NOMO-1 treated with dmso at 0.1 percent for 144 hours (cell line): ENCODE data around the gene GPD2.
"Not testable (repeated sequence)": the region's sequence is repeated elsewhere in the genome, so short reads cannot be mapped to it uniquely, and the experiment has no call there.

Source experiments
- DNase-seq: peaks from one replicate; lab custom pipeline; 2025; ENCODE audit not compliant: unreplicated experiment; lab: John Stamatoyannopoulos, UW

The GPD2 gene

GRCh38 chr2:156473445-156473844 lies 37.3 kb downstream of the GPD2 start:
- DNase-seq: no peak

- DNase-seq: no peak
Measured at GRCh38 chr2:156474401-156474800, 38.2 kb downstream of the GPD2 start.

- no peak for DNase-seq
Measured at GRCh38 chr2:156476021-156476849, 40.1 kb downstream of the GPD2 start.

GRCh38 chr2:156476850-156477206 lies 40.6 kb downstream of the GPD2 start:
- DNase-seq: no peak

- no peak for DNase-seq
Measured at GRCh38 chr2:156480376-156480775, 44.2 kb downstream of the GPD2 start.

- DNase-seq: no peak
Measured at GRCh38 chr2:156481312-156481711, 45.1 kb downstream of the GPD2 start.

- no peak for DNase-seq
Measured at GRCh38 chr2:156483741-156484173, 47.6 kb downstream of the GPD2 start.

- no peak for DNase-seq
Measured at GRCh38 chr2:156486147-156486546, 50.0 kb downstream of the GPD2 start.

- DNase-seq: no peak
Measured at GRCh38 chr2:156486614-156487013, 50.4 kb downstream of the GPD2 start.

GRCh38 chr2:156489195-156489594 lies 53.0 kb downstream of the GPD2 start:
- DNase-seq: no peak

GRCh38 chr2:156489750-156490465 lies 53.7 kb downstream of the GPD2 start:
- DNase-seq: no peak

- no peak for DNase-seq
Measured at GRCh38 chr2:156490466-156490840, 54.3 kb downstream of the GPD2 start.

GRCh38 chr2:156491176-156491575 lies 55.0 kb downstream of the GPD2 start:
- DNase-seq: no peak

GRCh38 chr2:156492979-156493378 lies 56.8 kb downstream of the GPD2 start:
- no peak for DNase-seq

GRCh38 chr2:156495998-156496397 lies 59.8 kb downstream of the GPD2 start:
- not testable (repeated sequence) for DNase-seq

GRCh38 chr2:156505696-156506095 lies 69.5 kb downstream of the GPD2 start:
- DNase-seq: no peak

GRCh38 chr2:156511122-156511521 lies 74.9 kb downstream of the GPD2 start:
- no peak for DNase-seq

GRCh38 chr2:156511803-156512202 lies 75.6 kb downstream of the GPD2 start:
- DNase-seq: no peak

- DNase-seq: no peak
Measured at GRCh38 chr2:156512451-156512850, 76.3 kb downstream of the GPD2 start.

GRCh38 chr2:156513219-156513618 lies 77.0 kb downstream of the GPD2 start:
- DNase-seq: no peak

GRCh38 chr2:156517419-156517818 lies 81.2 kb downstream of the GPD2 start:
- no peak for DNase-seq

GRCh38 chr2:156518138-156518537 lies 82.0 kb downstream of the GPD2 start:
- DNase-seq: no peak
